Right atrium auricular region (tissue), 2 donors: ENCODE results near the gene ZNF136. TPM values are rescaled to one million over a fixed set of nuclear protein-coding genes. Genes with fewer than 3 reads are reported as not detected.

Experiments
- DNase-seq: peaks from one replicate; pipeline ENCODE4 v3.0.0-alpha.2; 2019; ENCODE audit warnings: low spot score
- H3K27ac ChIP-seq, 2 donors: fragments of 200-600 bp; sonication (generic); 1 replicate in 1 of 2; 2 replicates in 1 of 2; pipeline ENCODE4 v1.5.1; 2016 to 2019
- H3K27me3 ChIP-seq, 2 donors: fragments of 200-600 bp; sonication (generic); one replicate each; pipeline versions ENCODE4 v1.5.1 to v1.6.0; 2017 to 2019
- H3K36me3 ChIP-seq: fragments of 200-600 bp; sonication (generic); one replicate; pipeline ENCODE4 v1.5.1; 2016
- H3K4me1 ChIP-seq, 2 donors: fragments of 200-600 bp; sonication (generic); one replicate each; pipeline versions ENCODE4 v1.5.1 to v1.6.0; 2017 to 2019
- H3K4me3 ChIP-seq, 2 donors: fragments of 200-600 bp; sonication (generic); 1 replicate in 1 of 2; 2 replicates in 1 of 2; pipeline ENCODE4 v1.5.1; 2017 to 2019; ENCODE audit warnings: mild to moderate bottlenecking in 1 of 2, moderate library complexity in 1 of 2
- H3K9me3 ChIP-seq, 2 donors: fragments of 200-600 bp; sonication (generic); one replicate each; pipeline ENCODE4 v1.5.1; 2019
- CTCF ChIP-seq, 2 donors: fragments of 200-600 bp; sonication (generic); IDR thresholded peaks; one replicate each; pipeline ENCODE4 v1.5.1; 2019; ENCODE audit warnings: antibody characterized with exemption in 2 of 2
- total RNA-seq, 2 donors: library from RNA; depleted of rRNA; stranded (reverse); fragments of >200 nt; gene quantifications; one replicate each; pipeline ENCODE4 v1.1.0, GENCODE V29; 2016

ZNF136 gene
- total RNA-seq: 1 to 10 TPM; 3.2 to 3.6 TPM

- no peaks in the 10 kb centered on the region for H3K27me3 ChIP-seq
- H3K9me3 ChIP-seq: no peaks in the 10 kb centered on the region
- peak; percentile 95 for DNase-seq
- H3K27ac ChIP-seq: peak within 1 kb of the TSS; percentile 96
- TF ChIP-seq CTCF (IDR thresholded peaks at IDR 0.05): no peak
- peaks cover 0 to 42% of the 10 kb centered on the region in 2 donors for H3K4me1 ChIP-seq
- H3K36me3 ChIP-seq: no peaks in the 10 kb centered on the region
- H3K4me3 ChIP-seq: peak within 1 kb of the TSS; percentile 94 to 97
Observed at GRCh38 chr19:12162882-12163806, at the start of gene ZNF136. Gene ZNF136 (plus strand): TSS chr19:12163096. CDS start chr19:12163204, 108 bp downstream.

- H3K4me3 ChIP-seq: no peak overlapping the region
- no peaks in the 10 kb centered on the region for H3K4me1 ChIP-seq
- H3K27me3 ChIP-seq: no peaks in the 10 kb centered on the region
- peaks cover 19% of the 10 kb centered on the region for H3K36me3 ChIP-seq
- DNase-seq: no peak
- no peak overlapping the region for H3K27ac ChIP-seq
- no peak for TF ChIP-seq CTCF (IDR thresholded peaks at IDR 0.05)
- H3K9me3 ChIP-seq: no peaks in the 10 kb centered on the region
Observed at GRCh38 chr19:12113121-12113520, 49.8 kb upstream of the ZNF136 start.

- peaks cover 4% of the 10 kb centered on the region for H3K36me3 ChIP-seq
- H3K27me3 ChIP-seq: no peaks in the 10 kb centered on the region
- H3K9me3 ChIP-seq: no peaks in the 10 kb centered on the region
- no peak overlapping the region for H3K27ac ChIP-seq
- H3K4me3 ChIP-seq: peak overlapping the region in 1 of 2 donors; percentile 22
- no peak for DNase-seq
- no peaks in the 10 kb centered on the region for H3K4me1 ChIP-seq
- no peak for TF ChIP-seq CTCF (IDR thresholded peaks at IDR 0.05)
Observed at GRCh38 chr19:12117201-12117970, 45.5 kb upstream of the ZNF136 start.

- Histone ChIP-seq H3K27ac (no peak overlapping the region), H3K27me3 (no peaks in the 10 kb centered on the region), H3K9me3 (peaks cover 0 to under 1% of the 10 kb centered on the region in 2 donors), H3K4me3 (no peak overlapping the region), H3K4me1 (no peaks in the 10 kb centered on the region), H3K36me3 (no peaks in the 10 kb centered on the region)
- no peak for DNase-seq
- peak in 1 of 2 donors; percentile 63 for TF ChIP-seq CTCF (IDR thresholded peaks at IDR 0.05)
Observed at GRCh38 chr19:12126707-12127106, 36.2 kb upstream of the ZNF136 start.

- TF ChIP-seq CTCF (IDR thresholded peaks at IDR 0.05): no peak
- no peak for DNase-seq
- H3K36me3 ChIP-seq: peaks cover 35% of the 10 kb centered on the region
Observed at GRCh38 chr19:12133069-12133468, 29.8 kb upstream of the ZNF136 start.

More at GRCh38 chr19:12133069-12133468, 29.8 kb upstream of the ZNF136 start:
- Histone ChIP-seq H3K4me3 (no peak overlapping the region), H3K27ac (no peak overlapping the region), H3K4me1 (no peaks in the 10 kb centered on the region), H3K9me3 (peaks cover 4 to 24% of the 10 kb centered on the region in 2 donors), H3K27me3 (no peaks in the 10 kb centered on the region)
